ENCODE measurements around the gene GPR107.
A peak's percentile ranks its signal among the peaks of the same experiment; 100 is the strongest.

Gene GPR107

GRCh38 chr9:130171226-130172148 is 117.8 kb downstream of the GPR107 start:
- TF ChIP-seq NFIC (IDR thresholded peaks at IDR 0.05): no peak
- no peak for TF ChIP-seq USF1 (IDR thresholded peaks at IDR 0.05)
- TF ChIP-seq ZBTB7A (IDR thresholded peaks at IDR 0.05; ENCODE audit: low read depth): peak; percentile 38; the same call in 1 of the 2 replicates

- no peak for TF ChIP-seq RAD21 (IDR thresholded peaks at IDR 0.05; ENCODE audit: low read depth)
- no peak for TF ChIP-seq TEAD4 (IDR thresholded peaks at IDR 0.05)
- no peak for TF ChIP-seq EP300 (IDR thresholded peaks at IDR 0.05; ENCODE audit: borderline replicate concordance)
- TF ChIP-seq YY1 (IDR thresholded peaks at IDR 0.05; ENCODE audit: low read depth): no peak
- no peak for TF ChIP-seq CREB1 (IDR thresholded peaks at IDR 0.05; ENCODE audit: low read depth)
- no peak for TF ChIP-seq TCF12 (IDR thresholded peaks at IDR 0.05; ENCODE audit: low read depth)
- peak; percentile 45; the same call in 1 of the 2 replicates for TF ChIP-seq MAX (IDR thresholded peaks at IDR 0.05)
- no peak for TF ChIP-seq CEBPB (IDR thresholded peaks at IDR 0.05)
- peak; percentile 40; the same call in 1 of the 2 replicates for TF ChIP-seq TAF1 (IDR thresholded peaks at IDR 0.05; ENCODE audit: low read depth)
- peak; percentile 18; the same call in 1 of the 2 replicates for TF ChIP-seq EGR1 (IDR thresholded peaks at IDR 0.05)
- no peak for TF ChIP-seq ZBTB7A (IDR thresholded peaks at IDR 0.05; ENCODE audit: low read depth)
- TF ChIP-seq FOXM1 (IDR thresholded peaks at IDR 0.05; ENCODE audit: borderline replicate concordance, low read depth): no peak
- TF ChIP-seq REST (IDR thresholded peaks at IDR 0.05; ENCODE audit: low read depth): no peak
- TF ChIP-seq NFIC (IDR thresholded peaks at IDR 0.05): no peak
- no peak for TF ChIP-seq USF1 (IDR thresholded peaks at IDR 0.05)
Observed at GRCh38 chr9:130172161-130172857, 118.6 kb downstream of the GPR107 start, which contains the start of gene NCS1. Gene NCS1 (plus strand): TSS chr9:130172404. CDS start chr9:130172664, 260 bp downstream.

- TF ChIP-seq YY1 (IDR thresholded peaks at IDR 0.05; ENCODE audit: low read depth) (no peak), ZBTB7A (IDR thresholded peaks at IDR 0.05; ENCODE audit: low read depth) (peak; percentile 81; the same call in 1 of the 2 replicates), MAX (IDR thresholded peaks at IDR 0.05) (no peak; the same call in 1 of the 2 replicates), RAD21 (IDR thresholded peaks at IDR 0.05; ENCODE audit: low read depth) (peak; percentile 2; the same call in 1 of the 2 replicates)
Observed at GRCh38 chr9:130172858-130173665, 119.4 kb downstream of the GPR107 start.

- no peak for TF ChIP-seq USF1 (IDR thresholded peaks at IDR 0.05)
- TF ChIP-seq CEBPB (IDR thresholded peaks at IDR 0.05): no peak
- no peak for TF ChIP-seq YY1 (IDR thresholded peaks at IDR 0.05; ENCODE audit: low read depth)
- no peak for TF ChIP-seq RAD21 (IDR thresholded peaks at IDR 0.05; ENCODE audit: low read depth)
- TF ChIP-seq REST (IDR thresholded peaks at IDR 0.05; ENCODE audit: low read depth): no peak
- TF ChIP-seq EGR1 (IDR thresholded peaks at IDR 0.05): no peak
- TF ChIP-seq TAF1 (IDR thresholded peaks at IDR 0.05; ENCODE audit: low read depth): no peak
- TF ChIP-seq NFIC (IDR thresholded peaks at IDR 0.05): no peak
- TF ChIP-seq MAX (IDR thresholded peaks at IDR 0.05): no peak
- TF ChIP-seq CREB1 (IDR thresholded peaks at IDR 0.05; ENCODE audit: low read depth): no peak
- TF ChIP-seq FOXM1 (IDR thresholded peaks at IDR 0.05; ENCODE audit: borderline replicate concordance, low read depth): no peak
- no peak for TF ChIP-seq EP300 (IDR thresholded peaks at IDR 0.05; ENCODE audit: borderline replicate concordance)
- TF ChIP-seq TCF12 (IDR thresholded peaks at IDR 0.05; ENCODE audit: low read depth): no peak
Observed at GRCh38 chr9:130173666-130173983, 119.9 kb downstream of the GPR107 start.
